Activated T-helper 2 cell treated with anti-CD3 and anti-CD28 coated beads, Interferon-gamma antibody, Interleukin-2, Interleukin-4, amounts not matched to agents 10 μg/mL and 5 μg/mL and 100 μg/mL, durations not matched to agents 14 hours and 24 hours and 36 hours (primary cell): ENCODE data around the gene AK8. TPM values are rescaled to one million over a fixed set of nuclear protein-coding genes. Genes with fewer than 3 reads are reported as not detected.

Source experiments
- DNase-seq: peaks from one replicate; pipeline ENCODE4 v3.0.0; 2021; ENCODE audit warnings: low spot score
- H3K27ac Mint-ChIP-seq: one replicate; pipeline ENCODE4 v1.8.0; 2021; ENCODE audit warnings: mixed read lengths
- H3K27me3 Mint-ChIP-seq: one replicate; pipeline ENCODE4 v1.8.0; 2021; ENCODE audit warnings: low read depth, mixed read lengths
- H3K36me3 Mint-ChIP-seq: one replicate; pipeline ENCODE4 v1.8.0; 2021; ENCODE audit warnings: low read depth, mixed read lengths
- H3K4me1 Mint-ChIP-seq: one replicate; pipeline ENCODE4 v1.8.0; 2021; ENCODE audit warnings: low read depth, mixed read lengths
- H3K4me3 Mint-ChIP-seq: one replicate; pipeline ENCODE4 v1.8.0; 2021; ENCODE audit warnings: low read depth, mild to moderate bottlenecking, moderate library complexity, mixed read lengths
- H3K9me3 Mint-ChIP-seq: one replicate; pipeline ENCODE4 v1.8.0; 2021; ENCODE audit warnings: mixed read lengths
- intact Hi-C: fragments of 100-400 bp; cut with micrococcal nuclease; formaldehyde crosslinking; loops from one replicate; pipeline ENCODE4 v1.15.1; 2023
- total RNA-seq: library from RNA; stranded (reverse); gene quantifications from 2 replicates; pipeline ENCODE4 v1.2.3, GENCODE V29; 2022

The AK8 gene
- total RNA-seq, 1 donor from 2014 or later: not detected

GRCh38 chr9:132846109-132846917 lies 31.8 kb downstream of the AK8 start:
- Mint-ChIP-seq H3K27me3 (no peaks in the 10 kb centered on the region), H3K36me3 (no peaks in the 10 kb centered on the region), H3K4me3 (no peak overlapping the region), H3K9me3 (no peaks in the 10 kb centered on the region), H3K27ac (no peak overlapping the region), H3K4me1 (peaks cover 13% of the 10 kb centered on the region)
- intact Hi-C loops: no loop called here
- DNase-seq: no peak

GRCh38 chr9:132842124-132843044 lies 35.7 kb downstream of the AK8 start:
- H3K36me3 Mint-ChIP-seq: no peaks in the 10 kb centered on the region
- intact Hi-C loops: no loop called here
- no peak overlapping the region for H3K27ac Mint-ChIP-seq
- H3K27me3 Mint-ChIP-seq: no peaks in the 10 kb centered on the region
- H3K9me3 Mint-ChIP-seq: no peaks in the 10 kb centered on the region
- no peaks in the 10 kb centered on the region for H3K4me1 Mint-ChIP-seq
- no peak overlapping the region for H3K4me3 Mint-ChIP-seq
- no peak for DNase-seq

GRCh38 chr9:132840980-132841379 lies 37.1 kb downstream of the AK8 start:
- H3K27ac Mint-ChIP-seq: no peak overlapping the region
- H3K4me3 Mint-ChIP-seq: no peak overlapping the region
- H3K36me3 Mint-ChIP-seq: no peaks in the 10 kb centered on the region
- H3K27me3 Mint-ChIP-seq: no peaks in the 10 kb centered on the region
- DNase-seq: no peak
- intact Hi-C loops: no loop called here
- H3K4me1 Mint-ChIP-seq: no peaks in the 10 kb centered on the region
- H3K9me3 Mint-ChIP-seq: no peaks in the 10 kb centered on the region

GRCh38 chr9:132838291-132838690 lies 39.8 kb downstream of the AK8 start:
- H3K9me3 Mint-ChIP-seq: no peaks in the 10 kb centered on the region
- peaks cover 2% of the 10 kb centered on the region for H3K27me3 Mint-ChIP-seq
- H3K4me1 Mint-ChIP-seq: no peaks in the 10 kb centered on the region
- DNase-seq: no peak
- H3K4me3 Mint-ChIP-seq: no peak overlapping the region
- no peaks in the 10 kb centered on the region for H3K36me3 Mint-ChIP-seq
- intact Hi-C loops: no loop called here
- no peak overlapping the region for H3K27ac Mint-ChIP-seq

DNA sequence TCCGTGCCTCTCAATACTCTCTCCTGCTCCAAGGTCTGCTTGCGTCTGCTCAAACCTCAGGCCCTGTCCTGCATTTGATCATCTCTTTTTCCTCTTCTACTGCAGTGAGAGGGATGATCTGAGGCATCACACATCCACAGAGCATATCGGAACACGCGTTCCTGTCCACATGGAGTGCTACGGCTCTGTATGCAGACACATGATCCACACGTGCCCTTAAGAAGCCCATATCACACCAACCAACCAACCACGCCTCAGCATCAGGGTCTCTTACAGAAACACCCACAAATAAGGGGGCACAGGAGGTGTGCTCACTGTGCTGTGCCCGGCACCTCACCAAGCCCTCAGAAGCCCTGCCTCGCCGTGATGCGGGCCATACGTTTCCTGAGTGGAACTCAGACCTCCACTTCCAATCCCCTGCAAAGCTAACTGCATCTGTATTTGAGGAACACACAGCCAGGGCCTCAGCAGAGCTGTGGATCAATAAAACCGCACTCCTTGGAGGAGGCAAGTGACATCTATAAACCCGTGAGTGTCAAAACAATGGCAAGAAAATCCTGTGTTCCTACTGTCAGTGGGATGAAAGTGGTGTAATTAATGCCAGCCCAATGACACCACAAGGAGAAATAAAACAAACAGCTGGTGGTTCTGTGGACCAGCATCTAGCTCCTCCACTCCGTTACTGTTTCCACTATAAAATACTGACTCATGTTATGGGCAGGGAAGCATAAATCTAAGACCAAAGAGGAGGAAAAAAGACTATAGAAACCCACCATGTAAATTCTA lies 40.4 kb downstream of the AK8 start:
- Mint-ChIP-seq H3K36me3 (no peaks in the 10 kb centered on the region), H3K27me3 (peaks cover 2% of the 10 kb centered on the region), H3K27ac (no peak overlapping the region), H3K4me3 (no peak overlapping the region), H3K4me1 (no peaks in the 10 kb centered on the region), H3K9me3 (no peaks in the 10 kb centered on the region)
- intact Hi-C loops: no loop called here
- no peak for DNase-seq

GRCh38 chr9:132834343-132834742 lies 43.7 kb downstream of the AK8 start:
- Mint-ChIP-seq H3K27me3 (peaks cover 2% of the 10 kb centered on the region), H3K4me3 (no peak overlapping the region), H3K4me1 (no peaks in the 10 kb centered on the region), H3K9me3 (no peaks in the 10 kb centered on the region), H3K36me3 (no peaks in the 10 kb centered on the region), H3K27ac (no peak overlapping the region)
- intact Hi-C loops: no loop called here
- no peak for DNase-seq

DNA sequence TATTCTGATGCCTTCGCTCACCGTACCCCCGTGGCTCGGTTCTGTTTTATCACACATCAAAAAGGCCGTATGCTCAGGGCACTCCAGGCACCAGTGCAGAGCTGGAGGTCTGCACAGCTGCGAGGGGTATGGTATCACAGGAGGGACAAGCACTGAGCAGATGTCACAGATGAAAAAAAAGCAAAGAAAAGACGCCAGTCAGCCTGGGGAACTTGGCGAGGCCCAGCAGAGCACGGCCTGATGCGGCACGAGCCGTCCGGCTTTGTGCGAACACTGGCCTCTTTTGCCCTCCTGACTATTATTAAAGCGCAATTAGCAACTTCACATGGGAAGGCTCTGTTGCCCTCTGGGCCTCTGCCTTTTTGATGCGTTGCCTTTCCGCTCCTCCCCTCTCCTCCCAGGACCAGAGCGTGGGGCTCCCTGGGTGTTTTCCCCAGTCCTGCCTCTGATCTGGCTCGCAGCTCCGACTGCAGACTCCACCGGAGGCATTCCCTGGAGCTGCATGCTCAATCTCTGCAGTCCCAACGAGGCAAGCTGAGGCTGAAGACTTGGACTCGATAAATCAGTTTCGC lies 44.4 kb downstream of the AK8 start:
- Mint-ChIP-seq H3K27ac (no peak overlapping the region), H3K4me3 (no peak overlapping the region), H3K4me1 (no peaks in the 10 kb centered on the region), H3K36me3 (no peaks in the 10 kb centered on the region), H3K9me3 (no peaks in the 10 kb centered on the region), H3K27me3 (peaks cover 2% of the 10 kb centered on the region)
- DNase-seq: no peak
- intact Hi-C loops: no loop called here

GRCh38 chr9:132832171-132832881 lies 45.8 kb downstream of the AK8 start:
- H3K27ac Mint-ChIP-seq: no peak overlapping the region
- no peaks in the 10 kb centered on the region for H3K4me1 Mint-ChIP-seq
- H3K4me3 Mint-ChIP-seq: no peak overlapping the region
- H3K27me3 Mint-ChIP-seq: peaks cover 2% of the 10 kb centered on the region
- intact Hi-C loops: no loop called here
- H3K36me3 Mint-ChIP-seq: no peaks in the 10 kb centered on the region
- no peak for DNase-seq
- H3K9me3 Mint-ChIP-seq: no peaks in the 10 kb centered on the region

DNA sequence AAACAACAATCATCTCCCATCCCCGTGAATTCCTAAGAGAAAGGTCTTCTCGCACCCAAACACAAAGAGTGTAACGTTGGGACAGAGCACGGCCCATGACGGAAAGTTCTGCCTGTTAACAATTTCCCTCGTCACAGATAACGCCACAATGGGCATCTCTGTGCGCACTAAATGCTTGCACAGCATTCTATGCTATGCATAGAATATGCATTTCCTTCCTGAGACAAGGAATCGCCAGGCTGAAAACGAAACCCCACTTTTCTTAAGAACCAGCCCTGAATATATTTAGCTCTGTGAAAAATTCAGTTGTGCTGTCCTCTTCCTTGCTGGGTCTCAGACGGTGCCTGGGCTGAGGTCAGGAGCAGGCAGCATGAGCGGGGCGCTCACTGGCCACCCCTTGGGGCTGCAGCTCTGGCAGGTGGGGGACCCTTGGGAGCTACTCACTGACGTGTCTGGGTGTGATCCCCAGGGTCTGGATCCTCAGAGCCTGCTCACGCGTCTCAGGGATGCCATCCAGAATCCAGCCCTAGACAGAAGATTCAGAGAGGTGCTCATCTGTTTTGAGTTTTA lies 49.8 kb downstream of the AK8 start:
- Mint-ChIP-seq H3K27me3 (peaks cover 3% of the 10 kb centered on the region), H3K36me3 (no peaks in the 10 kb centered on the region), H3K9me3 (no peaks in the 10 kb centered on the region), H3K27ac (no peak overlapping the region), H3K4me3 (no peak overlapping the region), H3K4me1 (no peaks in the 10 kb centered on the region)
- no peak for DNase-seq
- intact Hi-C loops: no loop called here

DNA sequence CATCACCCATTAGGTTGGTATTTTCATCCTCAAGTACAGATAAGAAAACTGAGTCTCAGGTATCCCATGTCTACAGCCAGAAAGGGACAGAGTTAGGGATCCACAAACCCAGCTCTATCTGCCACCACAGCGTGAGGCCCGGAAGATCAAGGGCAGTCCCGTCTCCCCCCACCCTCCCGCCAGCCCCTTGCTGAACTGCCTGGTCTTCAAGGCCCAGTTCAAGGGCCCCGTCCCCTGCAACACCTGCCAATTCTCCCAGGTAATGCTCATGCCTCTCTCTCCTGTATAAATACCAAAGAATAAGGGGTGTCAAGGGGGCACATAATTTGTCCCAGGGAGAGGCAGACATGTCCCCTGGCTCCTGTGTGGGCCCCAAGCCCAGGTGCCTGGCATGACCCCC lies 50.7 kb downstream of the AK8 start:
- peaks cover 3% of the 10 kb centered on the region for H3K27me3 Mint-ChIP-seq
- H3K27ac Mint-ChIP-seq: no peak overlapping the region
- H3K4me3 Mint-ChIP-seq: no peak overlapping the region
- H3K4me1 Mint-ChIP-seq: no peaks in the 10 kb centered on the region
- H3K36me3 Mint-ChIP-seq: no peaks in the 10 kb centered on the region
- no peak for DNase-seq
- intact Hi-C loops: no loop called here
- H3K9me3 Mint-ChIP-seq: no peaks in the 10 kb centered on the region

- H3K9me3 Mint-ChIP-seq: no peaks in the 10 kb centered on the region
- no peaks in the 10 kb centered on the region for H3K36me3 Mint-ChIP-seq
- DNase-seq: no peak
- intact Hi-C loops: no loop called here
- peaks cover 3% of the 10 kb centered on the region for H3K27me3 Mint-ChIP-seq
- H3K27ac Mint-ChIP-seq: no peak overlapping the region
- no peak overlapping the region for H3K4me3 Mint-ChIP-seq
- H3K4me1 Mint-ChIP-seq: no peaks in the 10 kb centered on the region
Measured at GRCh38 chr9:132826621-132827365, 51.3 kb downstream of the AK8 start.
